ENCODE measurements around the gene POU2F3. TPM values are rescaled to one million over a fixed set of nuclear protein-coding genes. Genes with fewer than 3 reads are reported as not detected.

Gene POU2F3
- total RNA-seq, 1 donor from 2014 or later: 0.97 TPM

GRCh38 chr11:120279502-120279901 lies 39.6 kb downstream of the POU2F3 start:
- Mint-ChIP-seq H3K4me1 (ENCODE audit: unreplicated experiment) (peaks cover 12% of the 10 kb centered on the region), H3K4me3 (ENCODE audit: unreplicated experiment) (no peak overlapping the region), H3K27me3 (ENCODE audit: unreplicated experiment) (peaks cover 8% of the 10 kb centered on the region), H3K9me3 (ENCODE audit: unreplicated experiment) (no peaks in the 10 kb centered on the region), H3K36me3 (ENCODE audit: low read depth, unreplicated experiment) (peaks cover 5% of the 10 kb centered on the region), H3K27ac (ENCODE audit: unreplicated experiment) (no peak overlapping the region)
- TF ChIP-seq CTCF (IDR thresholded peaks at IDR 0.05; ENCODE audit: unreplicated experiment): no peak
- DNase-seq (ENCODE audit: low spot score): no peak

GRCh38 chr11:120280600-120281051 lies 40.7 kb downstream of the POU2F3 start:
- peaks cover 7% of the 10 kb centered on the region for H3K27me3 Mint-ChIP-seq (ENCODE audit: unreplicated experiment)
- H3K4me1 Mint-ChIP-seq (ENCODE audit: unreplicated experiment): peaks cover 12% of the 10 kb centered on the region
- DNase-seq (ENCODE audit: low spot score): no peak
- H3K4me3 Mint-ChIP-seq (ENCODE audit: unreplicated experiment): no peak overlapping the region
- no peak overlapping the region for H3K27ac Mint-ChIP-seq (ENCODE audit: unreplicated experiment)
- no peak for TF ChIP-seq CTCF (IDR thresholded peaks at IDR 0.05; ENCODE audit: unreplicated experiment)
- H3K9me3 Mint-ChIP-seq (ENCODE audit: unreplicated experiment): no peaks in the 10 kb centered on the region
- H3K36me3 Mint-ChIP-seq (ENCODE audit: low read depth, unreplicated experiment): no peaks in the 10 kb centered on the region

GRCh38 chr11:120281143-120281795 lies 41.3 kb downstream of the POU2F3 start:
- no peaks in the 10 kb centered on the region for H3K36me3 Mint-ChIP-seq (ENCODE audit: low read depth, unreplicated experiment)
- H3K27me3 Mint-ChIP-seq (ENCODE audit: unreplicated experiment): peaks cover 5% of the 10 kb centered on the region
- no peak for TF ChIP-seq CTCF (IDR thresholded peaks at IDR 0.05; ENCODE audit: unreplicated experiment)
- peaks cover 12% of the 10 kb centered on the region for H3K4me1 Mint-ChIP-seq (ENCODE audit: unreplicated experiment)
- H3K4me3 Mint-ChIP-seq (ENCODE audit: unreplicated experiment): no peak overlapping the region
- no peak for DNase-seq (ENCODE audit: low spot score)
- no peak overlapping the region for H3K27ac Mint-ChIP-seq (ENCODE audit: unreplicated experiment)
- H3K9me3 Mint-ChIP-seq (ENCODE audit: unreplicated experiment): no peaks in the 10 kb centered on the region

GRCh38 chr11:120283124-120283523 lies 43.2 kb downstream of the POU2F3 start:
- H3K4me3 Mint-ChIP-seq (ENCODE audit: unreplicated experiment): no peak overlapping the region
- no peak overlapping the region for H3K27ac Mint-ChIP-seq (ENCODE audit: unreplicated experiment)
- H3K27me3 Mint-ChIP-seq (ENCODE audit: unreplicated experiment): peaks cover 5% of the 10 kb centered on the region
- H3K4me1 Mint-ChIP-seq (ENCODE audit: unreplicated experiment): peaks cover 12% of the 10 kb centered on the region
- H3K9me3 Mint-ChIP-seq (ENCODE audit: unreplicated experiment): no peaks in the 10 kb centered on the region
- no peaks in the 10 kb centered on the region for H3K36me3 Mint-ChIP-seq (ENCODE audit: low read depth, unreplicated experiment)
- no peak for TF ChIP-seq CTCF (IDR thresholded peaks at IDR 0.05; ENCODE audit: unreplicated experiment)
- DNase-seq (ENCODE audit: low spot score): no peak

GRCh38 chr11:120284272-120284671 lies 44.3 kb downstream of the POU2F3 start:
- Mint-ChIP-seq H3K4me1 (ENCODE audit: unreplicated experiment) (peaks cover 14% of the 10 kb centered on the region), H3K36me3 (ENCODE audit: low read depth, unreplicated experiment) (no peaks in the 10 kb centered on the region), H3K4me3 (ENCODE audit: unreplicated experiment) (no peak overlapping the region), H3K9me3 (ENCODE audit: unreplicated experiment) (no peaks in the 10 kb centered on the region), H3K27ac (ENCODE audit: unreplicated experiment) (no peak overlapping the region), H3K27me3 (ENCODE audit: unreplicated experiment) (peaks cover 5% of the 10 kb centered on the region)
- DNase-seq (ENCODE audit: low spot score): no peak
- TF ChIP-seq CTCF (IDR thresholded peaks at IDR 0.05; ENCODE audit: unreplicated experiment): no peak
